NCI-H345 (cell line): ENCODE results near the gene DCUN1D3.
"Not testable (repeated sequence)": the region's sequence is repeated elsewhere in the genome, so short reads cannot be mapped to it uniquely, and the experiment has no call there.

ENCODE experiments used
- DNase-seq: peaks from one replicate; lab custom pipeline; 2025; lab: John Stamatoyannopoulos, UW

Gene DCUN1D3

DNA sequence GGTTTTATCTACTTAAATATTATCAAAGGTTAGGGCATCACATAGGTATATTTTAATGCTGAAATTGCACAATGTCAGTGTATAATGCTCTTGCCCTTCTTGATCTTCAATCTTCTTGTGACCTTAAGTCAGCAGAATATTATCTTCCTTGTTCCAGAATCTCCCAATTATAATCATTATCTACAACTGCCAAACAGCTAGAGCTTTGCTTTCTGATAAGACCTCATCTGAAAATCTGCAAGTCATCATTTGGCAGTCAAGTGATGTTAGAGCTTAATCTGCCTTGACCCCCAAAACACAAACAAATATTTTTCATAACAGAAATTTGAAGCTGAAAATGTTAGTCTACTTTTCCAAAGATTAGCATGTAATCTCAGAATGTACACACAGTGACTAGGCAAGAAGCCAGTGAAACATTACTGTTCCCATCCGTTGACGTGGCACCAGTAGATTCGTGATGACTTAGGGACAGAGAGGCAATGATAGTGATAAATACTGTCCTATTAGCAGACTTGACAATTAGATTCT, 74.1 kb downstream of the DCUN1D3 start:
- no peak for DNase-seq

DNA sequence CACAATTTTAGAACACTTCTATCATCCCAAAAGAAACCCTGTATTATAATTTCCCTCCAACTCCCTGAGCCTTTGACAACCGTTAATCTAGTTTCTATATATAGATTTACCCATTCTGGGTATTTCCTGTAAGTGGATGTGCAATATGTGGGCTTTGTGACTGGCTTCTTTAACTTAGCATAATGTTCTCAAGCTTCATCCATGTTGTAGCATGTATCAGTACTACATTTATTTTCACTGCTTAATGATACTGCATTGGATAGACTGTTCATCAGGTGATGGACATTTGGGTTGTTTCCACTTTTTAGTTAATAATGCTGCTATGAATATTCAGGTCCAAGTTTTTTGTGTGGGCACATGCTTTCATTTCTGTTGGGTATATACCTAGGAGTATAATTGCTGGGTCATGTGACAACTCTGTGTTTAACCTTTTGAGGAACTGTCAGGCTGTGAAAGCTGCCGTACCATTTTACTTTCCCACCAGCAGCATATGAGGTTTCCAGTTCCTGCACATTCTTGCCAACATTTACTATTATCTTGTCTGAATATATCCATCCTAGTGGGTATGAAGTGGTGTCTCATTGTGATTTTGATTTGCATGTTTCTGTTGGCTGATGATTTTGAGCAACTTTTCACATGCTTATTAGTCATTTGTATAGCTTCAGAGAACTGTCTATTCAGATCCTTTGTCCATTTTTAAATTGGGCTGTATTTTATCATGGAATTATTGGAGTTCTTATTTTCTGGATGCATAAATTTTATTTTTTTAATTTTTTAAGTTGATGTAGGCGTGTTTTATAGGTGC, 77.4 kb downstream of the DCUN1D3 start:
- no peak for DNase-seq

DNA sequence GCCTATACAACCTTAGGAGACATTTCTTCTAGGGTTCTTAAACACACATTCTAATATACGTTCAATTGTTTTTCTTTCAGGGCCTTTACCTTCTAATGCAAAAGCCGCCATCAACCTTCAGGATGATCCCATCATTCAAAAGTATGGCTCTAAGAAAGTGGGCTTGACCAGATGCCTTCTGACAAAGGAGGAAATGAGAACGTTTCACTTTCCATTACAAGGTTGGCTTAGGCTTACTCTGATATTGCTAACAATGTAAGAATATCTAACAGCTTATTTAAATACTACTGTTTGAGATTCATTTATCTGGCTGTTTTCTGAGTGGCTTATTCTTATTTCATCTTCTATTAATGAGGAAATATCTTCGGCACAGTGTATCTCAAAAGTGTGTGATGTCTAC, 78.5 kb downstream of the DCUN1D3 start:
- no peak for DNase-seq

DNA sequence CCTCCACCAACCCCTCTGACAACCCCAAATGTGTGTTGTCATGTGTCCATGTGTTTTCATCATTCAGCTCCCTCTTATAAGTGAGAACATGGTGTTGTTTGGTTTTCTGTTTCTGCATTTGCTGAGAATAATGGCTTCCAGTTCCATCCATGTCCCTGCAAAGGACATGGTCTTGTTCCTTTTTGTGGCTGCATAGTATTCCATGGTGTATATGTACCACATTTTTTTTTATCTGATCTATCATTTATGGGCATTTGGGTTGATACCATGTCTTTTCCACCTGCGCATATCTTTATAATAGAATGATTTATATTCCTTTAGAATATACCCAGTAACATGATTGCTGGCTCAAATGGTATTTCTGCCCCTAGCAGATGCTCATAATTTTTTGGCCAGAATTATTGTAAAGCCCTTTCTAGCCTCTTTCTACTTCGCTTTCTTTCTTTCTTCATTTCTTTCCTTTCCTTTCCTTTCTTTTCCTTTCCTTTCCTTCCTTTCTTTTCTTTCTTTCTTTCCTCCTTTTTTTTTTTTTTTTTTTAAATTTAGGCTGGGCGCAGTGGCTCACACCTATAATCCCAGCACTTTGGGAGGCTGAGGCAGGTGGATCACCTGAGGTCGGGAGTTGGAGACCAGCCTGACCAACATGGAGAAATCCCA, 81.1 kb downstream of the DCUN1D3 start:
- DNase-seq, result no peak

GRCh38 chr16:20814784-20815183, 85.4 kb downstream of the DCUN1D3 start:
- DNase-seq, result no peak

DNA sequence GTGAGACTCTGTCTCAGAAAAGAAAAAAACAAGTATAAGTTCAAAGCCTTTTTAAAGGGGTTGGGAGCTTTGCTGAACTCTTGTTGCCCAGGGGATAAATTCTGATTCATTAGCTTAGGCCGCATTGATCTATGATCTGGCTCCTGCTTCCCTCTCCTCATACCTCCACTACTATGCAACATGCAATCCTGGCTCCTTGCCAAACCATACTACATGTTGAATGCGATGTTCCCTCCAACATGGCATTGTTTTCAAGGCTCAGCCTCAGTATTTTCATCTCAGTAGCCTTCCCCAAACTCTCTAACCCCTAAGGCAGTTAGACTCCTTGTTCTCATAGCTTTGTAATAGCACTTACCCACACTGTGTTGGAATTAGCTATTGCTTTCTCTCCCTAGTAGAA, 87.6 kb downstream of the DCUN1D3 start:
- no peak for DNase-seq

DNA sequence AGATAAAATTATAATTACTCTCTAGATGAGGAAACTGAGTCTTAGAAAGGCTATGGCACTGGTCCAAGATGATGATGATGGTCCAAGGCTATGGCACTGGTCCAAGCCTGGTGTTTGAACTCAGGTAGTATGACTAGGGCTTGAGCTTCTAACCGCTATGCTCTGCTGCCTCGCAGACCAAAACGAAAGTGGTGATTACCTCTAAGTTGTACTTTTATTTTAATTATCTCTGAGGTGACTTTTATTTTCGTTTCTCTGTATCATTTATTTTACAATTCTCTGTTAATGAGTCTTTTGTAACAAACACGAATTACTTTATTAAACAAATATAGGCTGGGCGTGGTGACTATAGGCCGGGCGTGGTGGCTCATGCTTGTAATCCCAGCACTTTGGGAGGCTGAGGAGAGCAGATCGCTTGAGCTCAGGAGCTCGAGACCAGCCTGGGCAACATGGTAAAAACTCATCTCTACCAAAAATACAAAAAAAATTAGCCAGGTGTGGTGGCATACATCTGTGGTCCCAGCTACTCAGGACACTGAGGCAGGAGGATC, 88.2 kb downstream of the DCUN1D3 start:
- no peak for DNase-seq

- no peak for DNase-seq
These were observed 92.3 kb downstream of the DCUN1D3 start for GRCh38 chr16:20807862-20808261.

- peak; percentile 97 for DNase-seq
These were observed 93.7 kb downstream of the DCUN1D3 start, which contains the start of the genes ERI2 and REXO5 for GRCh38 chr16:20806168-20807050. Gene ERI2, minus strand, starts transcription at chr16:20806472. Its CDS starts 42 bp downstream, at chr16:20806430. Gene REXO5, plus strand, starts transcription at chr16:20806527. Its CDS starts 427 bp downstream, at chr16:20806954.

DNA sequence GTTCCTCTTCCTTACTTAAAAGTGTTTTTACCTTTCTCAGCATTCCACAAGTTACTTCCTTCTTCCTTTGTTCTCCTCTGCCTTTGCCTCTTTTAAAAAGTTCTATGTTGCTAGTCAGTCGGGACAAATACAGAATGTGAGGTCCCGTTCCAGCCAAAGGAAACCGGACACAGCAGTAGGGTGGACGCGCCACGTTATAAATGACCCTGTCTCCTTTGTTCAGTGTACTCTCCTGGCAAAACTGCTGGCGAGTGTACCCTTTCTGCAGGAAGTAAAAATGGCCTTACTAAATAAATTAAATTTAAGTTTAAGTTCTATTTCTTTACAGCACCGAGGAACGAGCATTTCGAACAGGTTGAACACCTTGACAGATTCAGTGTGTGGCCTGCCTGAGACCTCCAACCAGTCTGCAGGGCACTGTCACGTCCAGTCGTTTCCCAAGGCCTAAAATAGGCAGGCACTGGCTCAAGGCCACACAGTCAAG, 94.4 kb downstream of the DCUN1D3 start:
- not testable (repeated sequence) for DNase-seq
